WTC11 (cell line): Measurements from ENCODE around the gene NOM1. TPM values are rescaled to one million over a fixed set of nuclear protein-coding genes. Genes with fewer than 3 reads are reported as not detected.
"Not testable (repeated sequence)": the region's sequence is repeated elsewhere in the genome, so short reads cannot be mapped to it uniquely, and the experiment has no call there.

Experiments used
- ATAC-seq: fragments of 200-7000 bp; cut with Tn5 transposase; 2 replicates; pipeline ENCODE4 v1.10.0; 2021; ENCODE audit warnings: mild to moderate bottlenecking, moderate library complexity
- CTCF ChIA-PET: fragments of 300-600 bp; sonication (Branson Sonifier 250); formaldehyde crosslinking; loops from one replicate; lab custom pipeline; 2021; ENCODE audit warnings: antibody characterized with exemption; lab: Charles Lee
- POLR2A ChIA-PET: fragments of 350-600 bp; sonication (Branson Sonifier 250); formaldehyde crosslinking; loops from one replicate; lab custom pipeline; 2021; ENCODE audit warnings: antibody characterized with exemption; lab: Charles Lee
- DNase-seq: peaks from one replicate; pipeline ENCODE4 v3.0.0; 2021; ENCODE audit warnings: low spot score
- H3K27ac Mint-ChIP-seq: 2 replicates; pipeline ENCODE4 v1.8.0; 2021; ENCODE audit warnings: mixed read lengths
- H3K27me3 Mint-ChIP-seq: 2 replicates; pipeline ENCODE4 v1.8.0; 2021; ENCODE audit warnings: low read depth, mild to moderate bottlenecking, moderate library complexity, mixed read lengths
- H3K36me3 Mint-ChIP-seq: 2 replicates; pipeline ENCODE4 v1.8.0; 2021; ENCODE audit warnings: mixed read lengths
- H3K4me1 Mint-ChIP-seq: 2 replicates; pipeline ENCODE4 v1.8.0; 2022; ENCODE audit warnings: mixed read lengths
- H3K4me3 Mint-ChIP-seq: 2 replicates; pipeline ENCODE4 v1.8.0; 2021; ENCODE audit warnings: mild to moderate bottlenecking, moderate library complexity, mixed read lengths
- H3K9me3 Mint-ChIP-seq: 2 replicates; pipeline ENCODE4 v1.8.0; 2021; ENCODE audit warnings: mixed read lengths
- CBFB ChIP-seq: sonication (generic); formaldehyde crosslinking; IDR thresholded peaks from 2 replicates; pipeline ENCODE4 v1.8.1; 2022; ENCODE audit warnings: mild to moderate bottlenecking, low read depth, missing genetic modification reagents
- CREB1 ChIP-seq: sonication (generic); formaldehyde crosslinking; IDR thresholded peaks from 2 replicates; pipeline ENCODE4 v1.8.0; 2023; ENCODE audit warnings: mild to moderate bottlenecking, missing genetic modification reagents
- EMX1 ChIP-seq: fragments of 250-450 bp; sonication (Bioruptor Pico); IDR thresholded peaks from 2 replicates; pipeline ENCODE4 v1.8.0; 2021; ENCODE audit warnings: mild to moderate bottlenecking
- ETV6 ChIP-seq: sonication (generic); formaldehyde crosslinking; IDR thresholded peaks from 2 replicates; pipeline ENCODE4 v1.8.1; 2022; ENCODE audit warnings: mild to moderate bottlenecking, missing genetic modification reagents
- FOXK1 ChIP-seq: sonication (generic); formaldehyde crosslinking; IDR thresholded peaks from 2 replicates; pipeline ENCODE4 v1.8.0; 2022; ENCODE audit warnings: mild to moderate bottlenecking, moderate library complexity, missing genetic modification reagents
- FOXP1 ChIP-seq: sonication (generic); formaldehyde crosslinking; IDR thresholded peaks from 2 replicates; pipeline ENCODE4 v1.8.0; 2022; ENCODE audit warnings: missing genetic modification reagents, mild to moderate bottlenecking, moderate library complexity, borderline replicate concordance
- FOXP4 ChIP-seq: sonication (generic); formaldehyde crosslinking; IDR thresholded peaks from 2 replicates; pipeline ENCODE4 v1.8.0; 2022; ENCODE audit warnings: mild to moderate bottlenecking, missing genetic modification reagents
- JAZF1 ChIP-seq: fragments of 250-450 bp; sonication (Bioruptor Pico); IDR thresholded peaks from 2 replicates; pipeline ENCODE4 v1.9.0; 2021; ENCODE audit warnings: moderate library complexity, mild to moderate bottlenecking, inconsistent platforms
- MYBL2 ChIP-seq: sonication (generic); formaldehyde crosslinking; IDR thresholded peaks from 2 replicates; pipeline ENCODE4 v1.8.1; 2023; ENCODE audit warnings: mild to moderate bottlenecking, moderate library complexity, missing genetic modification reagents
- NR3C1 ChIP-seq: sonication (generic); formaldehyde crosslinking; conservative IDR thresholded peaks from 2 replicates; pipeline ENCODE4 v1.8.1; 2023; ENCODE audit warnings: low read depth, mild to moderate bottlenecking, missing genetic modification reagents
- TP53 ChIP-seq: sonication (generic); formaldehyde crosslinking; IDR thresholded peaks from 2 replicates; pipeline ENCODE4 v1.8.1; 2023; ENCODE audit warnings: mild to moderate bottlenecking, missing genetic modification reagents
- ZNF219 ChIP-seq: sonication (generic); formaldehyde crosslinking; IDR thresholded peaks from 2 replicates; pipeline ENCODE4 v1.8.0; 2023; ENCODE audit warnings: missing genetic modification reagents, mild to moderate bottlenecking, borderline replicate concordance
- ZNF232 ChIP-seq: sonication (generic); formaldehyde crosslinking; IDR thresholded peaks from 2 replicates; pipeline ENCODE4 v1.8.0; 2022; ENCODE audit warnings: mild to moderate bottlenecking, missing genetic modification reagents
- ZNF263 ChIP-seq: sonication (generic); formaldehyde crosslinking; IDR thresholded peaks from 2 replicates; pipeline ENCODE4 v1.8.1; 2022; ENCODE audit warnings: low read depth, mild to moderate bottlenecking, moderate library complexity, missing genetic modification reagents
- ZNF416 ChIP-seq: fragments of 250-450 bp; sonication (Bioruptor Pico); IDR thresholded peaks from 2 replicates; pipeline ENCODE4 v1.9.0; 2021; ENCODE audit warnings: mild to moderate bottlenecking, inconsistent platforms
- ZNF423 ChIP-seq: fragments of 250-450 bp; sonication (Bioruptor Pico); IDR thresholded peaks from 2 replicates; pipeline ENCODE4 v2.1.2; 2022; ENCODE audit warnings: mild to moderate bottlenecking, moderate library complexity
- ZNF671 ChIP-seq: fragments of 250-450 bp; sonication (Bioruptor Pico); IDR thresholded peaks from 2 replicates; pipeline ENCODE4 v1.8.0; 2021; ENCODE audit warnings: mild to moderate bottlenecking
- total RNA-seq: library from RNA; stranded (reverse); gene quantifications from 3 replicates; pipeline ENCODE4 v1.2.3, GENCODE V29; 2021
- TF ChIP-seq, protein P1 (sequence below): sonication (generic); formaldehyde crosslinking; IDR thresholded peaks from 2 replicates; pipeline ENCODE4 v1.8.1; 2023; ENCODE audit warnings: mild to moderate bottlenecking, missing genetic modification reagents, moderate library complexity
- TF ChIP-seq, protein P2 (sequence below): sonication (generic); formaldehyde crosslinking; IDR thresholded peaks from 2 replicates; pipeline ENCODE4 v1.8.1; 2023; ENCODE audit warnings: mild to moderate bottlenecking, missing genetic modification reagents, moderate library complexity

Gene NOM1
- total RNA-seq, 1 experiment from 2014 or later = 38.5 TPM

GRCh38 chr7:156920076-156920475 is 29.4 kb upstream of the NOM1 start (continued):
- TF ChIP-seq MYBL2 (CRISPR knock-in tag) (no peak), CBFB (CRISPR knock-in tag) (no peak), ZNF263 (CRISPR knock-in tag) (no peak), ETV6 (CRISPR knock-in tag) (no peak), FOXK1 (CRISPR knock-in tag) (no peak), EMX1 (CRISPR knock-in tag) (no peak), CREB1 (no peak), ZNF219 (CRISPR knock-in tag) (no peak), TP53 (no peak), ZNF416 (CRISPR knock-in tag) (no peak)

GRCh38 chr7:156920487-156921373 is 28.8 kb upstream of the NOM1 start:
- POLR2A ChIA-PET, ATAC-seq, H3K27me3 Mint-ChIP-seq, H3K36me3 Mint-ChIP-seq, CTCF ChIA-PET, H3K4me3 Mint-ChIP-seq, DNase-seq, H3K4me1 Mint-ChIP-seq, H3K27ac Mint-ChIP-seq: not testable (repeated sequence)
- peaks cover 14% of the 10 kb centered on the region for H3K9me3 Mint-ChIP-seq

DNA sequence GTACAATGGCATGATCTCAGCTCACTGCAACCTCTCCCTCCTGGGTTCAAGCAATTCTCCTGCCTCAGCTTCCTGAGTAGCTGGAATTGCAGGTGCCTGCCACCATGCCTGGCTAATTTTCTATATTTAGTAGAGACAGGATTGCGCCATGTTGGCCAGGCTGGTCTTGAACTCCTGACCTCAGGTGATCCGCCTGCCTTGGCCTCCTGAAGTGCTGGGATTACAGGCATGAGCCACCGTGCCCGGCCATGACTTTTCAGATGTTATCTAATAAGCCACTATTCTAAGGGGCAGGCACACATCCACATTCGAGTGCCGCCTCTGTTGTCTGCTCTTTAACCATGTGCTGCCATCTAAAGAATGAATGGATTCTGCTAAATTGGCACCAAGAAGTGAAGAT is 27.2 kb upstream of the NOM1 start:
- H3K4me1 Mint-ChIP-seq, H3K27me3 Mint-ChIP-seq, H3K4me3 Mint-ChIP-seq, H3K27ac Mint-ChIP-seq, CTCF ChIA-PET, ATAC-seq, H3K36me3 Mint-ChIP-seq, POLR2A ChIA-PET, H3K9me3 Mint-ChIP-seq, DNase-seq: not testable (repeated sequence)

- H3K36me3 Mint-ChIP-seq, POLR2A ChIA-PET, H3K27me3 Mint-ChIP-seq, H3K27ac Mint-ChIP-seq, H3K9me3 Mint-ChIP-seq, H3K4me1 Mint-ChIP-seq, DNase-seq, CTCF ChIA-PET, ATAC-seq, H3K4me3 Mint-ChIP-seq: not testable (repeated sequence)
Measured at GRCh38 chr7:156925821-156926220, 23.7 kb upstream of the NOM1 start.

GRCh38 chr7:156927571-156928405 is 21.7 kb upstream of the NOM1 start:
- H3K4me1 Mint-ChIP-seq = peaks cover 6% of the 10 kb centered on the region
- H3K36me3 Mint-ChIP-seq = no peaks in the 10 kb centered on the region
- ATAC-seq = no peak
- peaks cover 3% of the 10 kb centered on the region for H3K9me3 Mint-ChIP-seq
- POLR2A ChIA-PET = interaction anchor here (0.7 kb wide), 2 partner anchors 57 to 83 kb away, joined by 3 to 4 read pairs; no protein-coding TSS in a partner anchor
- no peak for DNase-seq
- no peak overlapping the region for H3K27ac Mint-ChIP-seq
- CTCF ChIA-PET = interaction anchor here (1.5 kb wide), 1 partner anchor 15 kb away, joined by 4 read pairs; no protein-coding TSS in a partner anchor
- no peaks in the 10 kb centered on the region for H3K27me3 Mint-ChIP-seq
- no peak overlapping the region for H3K4me3 Mint-ChIP-seq
- TF ChIP-seq ZNF423 = no peak
- TF ChIP-seq ZNF671 (CRISPR knock-in tag) = no peak
- TF ChIP-seq, protein P1, sequence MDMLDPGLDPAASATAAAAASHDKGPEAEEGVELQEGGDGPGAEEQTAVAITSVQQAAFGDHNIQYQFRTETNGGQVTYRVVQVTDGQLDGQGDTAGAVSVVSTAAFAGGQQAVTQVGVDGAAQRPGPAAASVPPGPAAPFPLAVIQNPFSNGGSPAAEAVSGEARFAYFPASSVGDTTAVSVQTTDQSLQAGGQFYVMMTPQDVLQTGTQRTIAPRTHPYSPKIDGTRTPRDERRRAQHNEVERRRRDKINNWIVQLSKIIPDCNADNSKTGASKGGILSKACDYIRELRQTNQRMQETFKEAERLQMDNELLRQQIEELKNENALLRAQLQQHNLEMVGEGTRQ (CRISPR knock-in tag) = no peak
- no peak for TF ChIP-seq FOXP1 (CRISPR knock-in tag)
- TF ChIP-seq NR3C1 (CRISPR knock-in tag) = no peak
- TF ChIP-seq, protein P2, sequence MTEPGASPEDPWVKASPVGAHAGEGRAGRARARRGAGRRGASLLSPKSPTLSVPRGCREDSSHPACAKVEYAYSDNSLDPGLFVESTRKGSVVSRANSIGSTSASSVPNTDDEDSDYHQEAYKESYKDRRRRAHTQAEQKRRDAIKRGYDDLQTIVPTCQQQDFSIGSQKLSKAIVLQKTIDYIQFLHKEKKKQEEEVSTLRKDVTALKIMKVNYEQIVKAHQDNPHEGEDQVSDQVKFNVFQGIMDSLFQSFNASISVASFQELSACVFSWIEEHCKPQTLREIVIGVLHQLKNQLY (CRISPR knock-in tag) = no peak
- no peak for TF ChIP-seq FOXK1 (CRISPR knock-in tag)
- TF ChIP-seq ETV6 (CRISPR knock-in tag) = no peak
- TF ChIP-seq JAZF1 (CRISPR knock-in tag) = no peak
- TF ChIP-seq FOXP4 = no peak
- TF ChIP-seq ZNF232 (CRISPR knock-in tag) = no peak
